Hepatocyte (in vitro differentiated cells): ENCODE data around the gene XAGE2. TPM values are rescaled to one million over a fixed set of nuclear protein-coding genes. Genes with fewer than 3 reads are reported as not detected.

Experiments
- DNase-seq: peaks from one replicate; pipeline ENCODE4 v3.0.0-alpha.2; 2016; ENCODE audit warnings: low spot score
- H2AFZ ChIP-seq: fragments of 200-600 bp; sonication (generic); 2 replicates; pipeline ENCODE4 v1.6.0; 2016; ENCODE audit warnings: antibody characterized with exemption, mild to moderate bottlenecking
- H3K27ac ChIP-seq: fragments of 200-600 bp; sonication (generic); 2 replicates; pipeline ENCODE4 v1.5.1; 2016; ENCODE audit warnings: mild to moderate bottlenecking
- H3K27me3 ChIP-seq: fragments of 200-600 bp; sonication (generic); 2 replicates; pipeline ENCODE4 v1.6.1; 2016
- H3K36me3 ChIP-seq: fragments of 200-600 bp; sonication (generic); replicated peaks from 2 replicates; pipeline ENCODE4 v1.5.1; 2016; ENCODE audit warnings: low read depth; ENCODE audit not compliant: insufficient read depth
- H3K4me1 ChIP-seq: fragments of 200-600 bp; sonication (generic); 2 replicates; pipeline ENCODE4 v1.5.1; 2016; ENCODE audit warnings: mild to moderate bottlenecking, moderate library complexity; ENCODE audit not compliant: insufficient read depth
- H3K4me2 ChIP-seq: fragments of 200-600 bp; sonication (generic); 2 replicates; pipeline ENCODE4 v1.6.0; 2016
- H3K4me3 ChIP-seq: fragments of 200-600 bp; sonication (generic); 2 replicates; pipeline ENCODE4 v1.5.1; 2016; ENCODE audit warnings: mild to moderate bottlenecking
- H3K79me2 ChIP-seq: fragments of 200-600 bp; sonication (generic); 2 replicates; pipeline ENCODE4 v1.6.0; 2017; ENCODE audit warnings: mild to moderate bottlenecking
- H3K9me2 ChIP-seq: fragments of 200-600 bp; sonication (generic); replicated peaks from 2 replicates; pipeline ENCODE4 v1.6.0; 2017; ENCODE audit warnings: mild to moderate bottlenecking; ENCODE audit not compliant: insufficient read depth
- H3K9me3 ChIP-seq: fragments of 200-600 bp; sonication (generic); 2 replicates; pipeline ENCODE4 v1.5.1; 2016; ENCODE audit warnings: low read depth, mild to moderate bottlenecking
- H4K20me1 ChIP-seq: fragments of 200-600 bp; sonication (generic); 2 replicates; pipeline ENCODE4 v1.6.0; 2016; ENCODE audit warnings: mild to moderate bottlenecking; ENCODE audit not compliant: insufficient read depth, poor library complexity, severe bottlenecking
- CTCF ChIP-seq: fragments of 200-600 bp; sonication (generic); IDR thresholded peaks from 2 replicates; pipeline ENCODE4 v1.5.1; 2016; ENCODE audit warnings: antibody characterized with exemption, mild to moderate bottlenecking; ENCODE audit not compliant: poor library complexity
- EZH2 ChIP-seq: fragments of 200-600 bp; sonication (generic); IDR thresholded peaks from 2 replicates; pipeline ENCODE4 v1.6.1; 2016; ENCODE audit warnings: antibody characterized with exemption, mild to moderate bottlenecking, borderline replicate concordance
- EZH2phosphoT487 ChIP-seq: fragments of 200-600 bp; sonication (generic); IDR thresholded peaks from one replicate; pipeline ENCODE4 v1.6.1; 2018; ENCODE audit warnings: antibody characterized with exemption, mild to moderate bottlenecking, low read depth, moderate library complexity; ENCODE audit not compliant: unreplicated experiment, severe bottlenecking
- WGBS: methylation state at CpG from one replicate; pipeline ENCODE4 v1.1.6; 2016; ENCODE audit warnings: low lambda C conversion rate; ENCODE audit errors: missing lambda C conversion rate; 5-methylcytosine and 5-hydroxymethylcytosine counted together
- microRNA-seq: library from miRNA; unstranded; fragments of <30 nt; microRNA quantifications from one replicate; pipeline ENCODE4, GENCODE V29; 2017
- polyA plus RNA-seq: library from polyadenylated mRNA; unstranded; fragments of >200 nt; fragmentation: Nextera tagmentation; extraction: Ambion mirVana; gene quantifications from 2 replicates; pipeline ENCODE4 v1.2.1, GENCODE V29; 2016
- small RNA-seq: library from RNA; depleted of rRNA; stranded (forward); fragments of <200 nt; gene quantifications from one replicate; pipeline ENCODE3, GENCODE V24; 2014
- total RNA-seq: library from RNA; depleted of rRNA; stranded (reverse); fragments of >200 nt; gene quantifications from 2 replicates; pipeline ENCODE4 v1.2.3, GENCODE V29; 2014

The XAGE2 gene
- total and polyA plus RNA-seq, 2 experiments from 2014 or later = 0.77 to 5.9 TPM

- H3K9me3 ChIP-seq = no peaks in the 10 kb centered on the region
- H3K79me2 ChIP-seq = no peaks in the 10 kb centered on the region
- no peaks in the 10 kb centered on the region for H3K36me3 ChIP-seq
- WGBS = 88% methylated on average over 8 of the region's 8 CpGs
- no peak overlapping the region for H3K27ac ChIP-seq
- H4K20me1 ChIP-seq = no peaks in the 10 kb centered on the region
- DNase-seq = no peak
- no peak overlapping the region for H2AFZ ChIP-seq
- no peaks in the 10 kb centered on the region for H3K4me1 ChIP-seq
- no peaks in the 10 kb centered on the region for H3K9me2 ChIP-seq
- H3K27me3 ChIP-seq = no peaks in the 10 kb centered on the region
- TF ChIP-seq EZH2 = no peak
- no peak for TF ChIP-seq CTCF
- no peak for TF ChIP-seq EZH2phosphoT487
- no peak overlapping the region for H3K4me3 ChIP-seq
- no peak overlapping the region for H3K4me2 ChIP-seq
Measured at GRCh38 chrX:52420824-52421443, 52.1 kb downstream of the XAGE2 start.

GRCh38 chrX:52422884-52423283 lies 54.1 kb downstream of the XAGE2 start:
- Histone ChIP-seq H2AFZ (no peak overlapping the region), H4K20me1 (no peaks in the 10 kb centered on the region), H3K36me3 (no peaks in the 10 kb centered on the region), H3K9me3 (no peaks in the 10 kb centered on the region), H3K4me2 (no peak overlapping the region), H3K79me2 (no peaks in the 10 kb centered on the region), H3K4me1 (no peaks in the 10 kb centered on the region), H3K27ac (no peak overlapping the region), H3K4me3 (no peak overlapping the region), H3K9me2 (no peaks in the 10 kb centered on the region), H3K27me3 (no peaks in the 10 kb centered on the region)
- WGBS = 75% methylated on average over 1 of the region's 1 CpG
- DNase-seq = no peak
- no peak for TF ChIP-seq EZH2

GRCh38 chrX:52424656-52425055 lies 55.8 kb downstream of the XAGE2 start:
- Histone ChIP-seq H3K4me1 (no peaks in the 10 kb centered on the region), H3K36me3 (no peaks in the 10 kb centered on the region), H2AFZ (no peak overlapping the region), H3K27me3 (no peaks in the 10 kb centered on the region), H3K27ac (no peak overlapping the region), H3K79me2 (no peaks in the 10 kb centered on the region), H4K20me1 (no peaks in the 10 kb centered on the region), H3K9me3 (no peaks in the 10 kb centered on the region), H3K4me2 (no peak overlapping the region), H3K4me3 (no peak overlapping the region), H3K9me2 (no peaks in the 10 kb centered on the region)
- WGBS = 92% methylated on average over 1 of the region's 1 CpG
- no peak for DNase-seq
- TF ChIP-seq EZH2phosphoT487 = no peak
- no peak for TF ChIP-seq EZH2
- TF ChIP-seq CTCF = no peak

Small RNA genes within 50 kb of the gene (microRNA-seq; reads per million reads assigned to microRNA genes)
- gene MIR8088 = not detected

Small RNA genes within 50 kb of the gene (small RNA-seq; reads per million reads assigned to genes)
- not detected for gene MIR8088

Other genes with a start within 250 kb of the XAGE2 start
- gene MAGED4, start 184.1 kb upstream of the XAGE2 start, total RNA-seq = 59.1 and 101 TPM in 2 replicates
- 61.7 and 69.3 TPM in 2 replicates for gene MAGED4, start 184.1 kb upstream of the XAGE2 start, polyA plus RNA-seq
- not detected in 2 replicates for gene XAGE1A, start 126.8 kb downstream of the XAGE2 start, total RNA-seq
- gene XAGE1A, start 126.8 kb downstream of the XAGE2 start, polyA plus RNA-seq = not detected in 2 replicates
- gene XAGE1B, start 148.0 kb downstream of the XAGE2 start, total RNA-seq = not detected in 2 replicates
- not detected in 2 replicates for gene XAGE1B, start 148.0 kb downstream of the XAGE2 start, polyA plus RNA-seq